ENCODE data around the gene TREML4.

DNA sequence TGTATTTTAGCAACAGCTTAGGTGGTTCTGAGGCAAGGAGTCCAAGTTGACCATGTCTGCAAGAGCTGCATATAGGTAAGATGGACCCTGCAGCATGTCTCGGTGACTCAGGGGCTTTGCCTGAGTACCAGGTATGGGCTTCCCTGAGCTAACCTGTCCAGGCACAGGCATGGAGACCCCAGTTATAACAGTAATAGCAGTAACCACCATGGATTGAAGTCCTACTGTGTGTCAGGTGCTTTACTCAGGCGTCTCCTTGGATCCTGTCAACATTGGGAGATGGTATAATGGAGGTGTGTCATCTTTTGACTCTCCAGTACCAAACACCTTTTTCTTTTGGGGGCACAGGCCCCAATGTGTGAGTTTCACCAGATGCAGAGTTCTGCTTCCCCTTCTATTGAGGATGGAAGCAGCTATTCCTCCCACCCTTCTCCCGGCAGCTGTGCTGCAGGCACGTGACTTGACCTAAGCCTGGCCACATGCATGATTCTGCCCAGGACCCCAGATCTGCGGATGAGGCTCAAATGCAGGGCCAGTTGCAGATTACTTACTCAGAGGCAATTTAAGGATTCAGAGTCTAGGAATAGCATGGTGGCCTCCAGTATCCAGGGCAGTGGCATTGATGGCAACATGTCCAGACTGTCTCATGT is 44.6 kb downstream of the TREML4 start:
- no peak for TF ChIP-seq MAZ (IDR thresholded peaks at IDR 0.05; ENCODE audit: borderline replicate concordance, low read depth, low read length)
- TF ChIP-seq, protein P1, sequence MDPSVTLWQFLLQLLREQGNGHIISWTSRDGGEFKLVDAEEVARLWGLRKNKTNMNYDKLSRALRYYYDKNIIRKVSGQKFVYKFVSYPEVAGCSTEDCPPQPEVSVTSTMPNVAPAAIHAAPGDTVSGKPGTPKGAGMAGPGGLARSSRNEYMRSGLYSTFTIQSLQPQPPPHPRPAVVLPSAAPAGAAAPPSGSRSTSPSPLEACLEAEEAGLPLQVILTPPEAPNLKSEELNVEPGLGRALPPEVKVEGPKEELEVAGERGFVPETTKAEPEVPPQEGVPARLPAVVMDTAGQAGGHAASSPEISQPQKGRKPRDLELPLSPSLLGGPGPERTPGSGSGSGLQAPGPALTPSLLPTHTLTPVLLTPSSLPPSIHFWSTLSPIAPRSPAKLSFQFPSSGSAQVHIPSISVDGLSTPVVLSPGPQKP (IDR thresholded peaks at IDR 0.05; ENCODE audit: low read depth, low read length), result no peak
- TF ChIP-seq, protein P2, sequence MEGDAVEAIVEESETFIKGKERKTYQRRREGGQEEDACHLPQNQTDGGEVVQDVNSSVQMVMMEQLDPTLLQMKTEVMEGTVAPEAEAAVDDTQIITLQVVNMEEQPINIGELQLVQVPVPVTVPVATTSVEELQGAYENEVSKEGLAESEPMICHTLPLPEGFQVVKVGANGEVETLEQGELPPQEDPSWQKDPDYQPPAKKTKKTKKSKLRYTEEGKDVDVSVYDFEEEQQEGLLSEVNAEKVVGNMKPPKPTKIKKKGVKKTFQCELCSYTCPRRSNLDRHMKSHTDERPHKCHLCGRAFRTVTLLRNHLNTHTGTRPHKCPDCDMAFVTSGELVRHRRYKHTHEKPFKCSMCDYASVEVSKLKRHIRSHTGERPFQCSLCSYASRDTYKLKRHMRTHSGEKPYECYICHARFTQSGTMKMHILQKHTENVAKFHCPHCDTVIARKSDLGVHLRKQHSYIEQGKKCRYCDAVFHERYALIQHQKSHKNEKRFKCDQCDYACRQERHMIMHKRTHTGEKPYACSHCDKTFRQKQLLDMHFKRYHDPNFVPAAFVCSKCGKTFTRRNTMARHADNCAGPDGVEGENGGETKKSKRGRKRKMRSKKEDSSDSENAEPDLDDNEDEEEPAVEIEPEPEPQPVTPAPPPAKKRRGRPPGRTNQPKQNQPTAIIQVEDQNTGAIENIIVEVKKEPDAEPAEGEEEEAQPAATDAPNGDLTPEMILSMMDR (IDR thresholded peaks at IDR 0.05), result no peak
- TF ChIP-seq CEBPB (IDR thresholded peaks at IDR 0.05), result no peak
- TF ChIP-seq FOXS1 (CRISPR knock-in tag; IDR thresholded peaks at IDR 0.05), result no peak
- TF ChIP-seq, protein P3, sequence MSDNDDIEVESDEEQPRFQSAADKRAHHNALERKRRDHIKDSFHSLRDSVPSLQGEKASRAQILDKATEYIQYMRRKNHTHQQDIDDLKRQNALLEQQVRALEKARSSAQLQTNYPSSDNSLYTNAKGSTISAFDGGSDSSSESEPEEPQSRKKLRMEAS (IDR thresholded peaks at IDR 0.05), result no peak
- TF ChIP-seq SMC3 (IDR thresholded peaks at IDR 0.05), result no peak
